HG02588 (cell line): ENCODE measurements around the gene ANXA3.
"Not testable (repeated sequence)": the region's sequence is repeated elsewhere in the genome, so short reads cannot be mapped to it uniquely, and the experiment has no call there.

ENCODE experiments used
- ATAC-seq: cut with Tn5 transposase; IDR thresholded peaks from one replicate; pipeline ENCODE4 v1.9.1; 2021; ENCODE audit warnings: mild to moderate bottlenecking, moderate library complexity; ENCODE audit not compliant: unreplicated experiment

The ANXA3 gene, protein sequence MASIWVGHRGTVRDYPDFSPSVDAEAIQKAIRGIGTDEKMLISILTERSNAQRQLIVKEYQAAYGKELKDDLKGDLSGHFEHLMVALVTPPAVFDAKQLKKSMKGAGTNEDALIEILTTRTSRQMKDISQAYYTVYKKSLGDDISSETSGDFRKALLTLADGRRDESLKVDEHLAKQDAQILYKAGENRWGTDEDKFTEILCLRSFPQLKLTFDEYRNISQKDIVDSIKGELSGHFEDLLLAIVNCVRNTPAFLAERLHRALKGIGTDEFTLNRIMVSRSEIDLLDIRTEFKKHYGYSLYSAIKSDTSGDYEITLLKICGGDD

DNA sequence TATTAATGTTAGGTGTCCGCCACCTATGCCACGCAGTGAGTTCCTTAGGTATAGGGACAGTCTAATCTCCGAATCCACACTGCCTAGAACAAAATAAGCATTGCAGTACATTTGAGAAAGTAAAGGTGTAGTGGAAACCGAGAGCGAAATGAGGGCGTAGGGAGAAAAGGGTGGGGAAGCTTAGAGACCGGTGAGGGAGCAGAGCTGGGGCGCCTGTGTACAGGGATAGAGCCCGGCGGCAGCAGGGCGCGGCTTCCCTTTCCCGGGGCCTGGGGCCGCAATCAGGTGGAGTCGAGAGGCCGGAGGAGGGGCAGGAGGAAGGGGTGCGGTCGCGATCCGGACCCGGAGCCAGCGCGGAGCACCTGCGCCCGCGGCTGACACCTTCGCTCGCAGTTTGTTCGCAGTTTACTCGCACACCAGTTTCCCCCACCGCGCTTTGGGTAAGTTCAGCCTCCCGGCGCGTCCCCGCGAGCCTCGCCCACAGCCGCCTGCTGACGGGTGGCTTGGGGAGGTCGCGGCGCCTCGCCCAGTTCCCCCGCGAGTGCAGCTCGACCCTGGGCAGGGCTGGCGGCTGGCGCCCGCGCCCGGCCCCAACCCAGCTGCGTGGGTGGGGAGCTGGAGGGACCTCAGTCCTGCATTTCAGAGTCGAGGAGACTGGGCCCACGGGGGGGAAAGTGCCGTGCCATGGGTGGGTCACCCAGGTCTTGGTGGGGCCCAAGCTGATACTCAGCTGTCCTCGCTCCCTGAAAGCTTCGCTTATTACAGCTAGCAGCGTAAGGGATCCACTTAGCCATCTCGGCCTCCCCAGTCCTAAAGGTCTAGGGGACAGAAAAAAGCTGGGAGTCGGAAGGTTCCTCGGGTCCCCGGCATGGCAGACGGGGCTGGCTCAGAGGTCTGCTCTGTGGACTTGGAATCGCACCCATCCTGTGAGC is at the start of gene ANXA3:
ANXA3 (plus strand) TSS at position 351 of the 932 bp plus-strand sequence. CDS start 2,704 bp downstream, outside the sequence.
- peak; percentile 51 for ATAC-seq

DNA sequence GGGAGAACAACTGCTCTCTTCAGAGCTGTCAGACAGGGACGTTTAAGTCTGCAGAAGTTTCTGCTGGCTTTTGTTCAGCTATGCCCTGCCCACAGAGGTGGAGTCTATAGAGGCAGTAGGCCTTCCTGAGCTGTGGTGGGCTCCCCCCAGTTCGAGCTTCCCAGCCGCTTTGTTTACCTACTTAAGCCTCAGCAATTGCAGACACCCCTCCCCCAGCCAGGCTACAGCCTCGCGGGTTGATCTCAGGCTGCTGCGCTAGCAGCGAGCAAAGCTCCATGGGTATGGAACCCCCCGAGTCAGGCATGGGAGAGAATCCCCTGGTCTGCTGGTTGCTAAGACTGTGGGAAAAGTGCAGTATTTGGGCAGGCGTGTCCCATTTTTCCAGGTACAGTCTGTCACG is 45.3 kb upstream of the ANXA3 start:
- ATAC-seq, result not testable (repeated sequence)

DNA sequence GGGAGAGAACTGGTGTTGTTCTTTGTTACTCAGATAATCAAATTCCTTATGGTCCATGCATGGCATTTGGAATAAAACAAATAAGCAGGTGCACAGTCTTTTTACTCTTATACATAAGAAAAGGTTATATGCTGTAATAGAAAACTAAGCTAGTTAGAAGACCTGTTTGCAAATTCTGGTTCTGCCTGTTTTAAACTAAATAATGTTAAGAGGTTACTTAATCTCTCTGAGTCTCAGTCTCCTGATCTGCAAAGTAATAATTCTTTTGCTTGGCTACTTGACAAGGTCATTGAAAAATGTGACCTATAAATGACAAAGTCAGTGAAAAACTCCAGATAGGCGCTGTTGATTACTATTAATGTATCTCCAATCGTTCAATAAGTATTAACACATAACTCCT is 42.5 kb upstream of the ANXA3 start:
- no peak for ATAC-seq

DNA sequence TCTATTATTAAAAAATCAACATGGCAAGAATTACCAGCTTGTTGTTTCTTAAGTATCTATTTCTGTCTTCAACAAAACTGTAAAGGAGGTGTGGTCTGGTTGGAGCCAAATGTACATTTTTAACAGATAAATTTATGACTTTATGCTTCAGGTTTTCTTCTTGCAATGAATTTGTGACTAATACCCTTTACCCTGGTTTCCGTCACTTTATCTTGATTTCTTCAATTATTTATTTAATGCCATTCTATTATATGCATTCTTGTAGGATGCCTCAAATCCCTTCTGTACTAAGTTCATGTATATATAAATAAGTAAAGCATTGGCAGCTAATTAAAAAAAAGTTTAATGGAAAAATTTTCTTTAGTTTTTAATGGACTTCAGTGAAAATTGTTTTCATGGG is 41.5 kb upstream of the ANXA3 start:
- ATAC-seq, result no peak

DNA sequence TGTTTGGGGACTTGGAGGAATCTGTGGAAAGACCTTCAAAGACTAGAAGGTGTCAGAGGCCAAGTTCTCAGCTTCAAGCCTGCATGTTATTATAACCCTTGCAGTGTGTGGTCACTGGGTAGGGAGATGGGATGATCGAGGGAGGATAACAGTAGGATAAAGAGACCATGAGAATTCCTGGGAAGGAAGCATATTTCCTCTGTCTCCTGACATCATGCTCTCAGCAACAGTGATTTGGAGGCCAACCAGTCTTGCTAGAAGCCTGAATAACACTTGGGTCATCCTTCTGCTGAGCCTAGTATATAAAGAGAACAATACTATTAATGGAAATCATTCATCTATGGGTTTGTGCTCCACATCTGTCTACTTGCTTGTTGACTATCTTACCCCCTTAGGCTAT is 40.9 kb upstream of the ANXA3 start:
- no peak for ATAC-seq

DNA sequence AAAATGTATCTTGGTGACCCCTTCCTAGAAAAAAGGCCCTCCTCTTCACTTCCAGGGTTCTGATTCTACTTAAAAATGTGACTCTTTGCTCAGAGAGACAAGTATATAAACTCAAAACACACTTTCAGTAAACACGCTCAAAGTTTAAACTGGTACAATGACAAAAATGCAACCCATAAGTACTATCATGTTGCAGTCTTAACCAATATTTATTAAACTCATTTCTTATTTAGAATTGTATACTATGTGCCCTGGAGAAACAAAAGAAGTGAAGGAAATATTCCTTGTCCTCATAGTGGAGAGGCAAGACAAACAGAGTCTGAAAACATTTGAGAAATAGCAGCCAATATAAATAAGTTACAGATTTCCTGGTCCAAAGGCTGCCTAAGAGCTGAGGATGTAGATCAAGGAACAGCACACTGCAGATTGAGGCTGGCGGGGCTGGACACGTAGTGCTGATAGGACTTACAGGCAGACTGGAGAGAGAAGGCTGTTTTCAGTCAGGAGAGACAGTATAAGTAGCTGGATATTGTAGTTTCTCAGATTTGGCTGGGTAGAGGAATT is 39.1 kb upstream of the ANXA3 start:
- ATAC-seq, result no peak

DNA sequence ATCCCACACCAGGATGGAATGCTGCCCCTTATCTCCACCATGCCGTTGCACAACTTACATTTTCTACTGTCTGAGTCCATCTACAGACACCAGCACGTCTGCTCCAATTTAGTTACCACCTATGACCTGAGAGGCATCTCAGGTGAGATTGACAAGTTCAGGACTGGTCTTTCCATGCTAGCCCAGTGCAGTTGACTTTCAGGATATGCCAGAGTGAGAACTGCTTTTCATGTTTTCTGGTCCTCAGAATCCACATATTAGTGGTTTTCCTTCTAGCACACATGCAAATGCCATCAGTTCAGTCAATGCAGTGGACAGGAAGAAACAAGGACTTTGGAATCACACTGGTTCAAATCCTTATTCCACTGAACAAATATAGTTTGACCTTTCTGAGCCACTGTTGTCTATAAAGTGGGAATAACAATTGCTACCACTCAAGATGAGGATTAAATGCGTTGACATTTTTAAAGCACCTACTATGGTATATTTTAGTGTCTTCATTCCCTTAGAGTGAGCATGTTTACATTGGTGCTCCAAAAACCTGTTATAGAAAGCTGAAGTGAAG is 38.1 kb upstream of the ANXA3 start:
- ATAC-seq, result no peak

DNA sequence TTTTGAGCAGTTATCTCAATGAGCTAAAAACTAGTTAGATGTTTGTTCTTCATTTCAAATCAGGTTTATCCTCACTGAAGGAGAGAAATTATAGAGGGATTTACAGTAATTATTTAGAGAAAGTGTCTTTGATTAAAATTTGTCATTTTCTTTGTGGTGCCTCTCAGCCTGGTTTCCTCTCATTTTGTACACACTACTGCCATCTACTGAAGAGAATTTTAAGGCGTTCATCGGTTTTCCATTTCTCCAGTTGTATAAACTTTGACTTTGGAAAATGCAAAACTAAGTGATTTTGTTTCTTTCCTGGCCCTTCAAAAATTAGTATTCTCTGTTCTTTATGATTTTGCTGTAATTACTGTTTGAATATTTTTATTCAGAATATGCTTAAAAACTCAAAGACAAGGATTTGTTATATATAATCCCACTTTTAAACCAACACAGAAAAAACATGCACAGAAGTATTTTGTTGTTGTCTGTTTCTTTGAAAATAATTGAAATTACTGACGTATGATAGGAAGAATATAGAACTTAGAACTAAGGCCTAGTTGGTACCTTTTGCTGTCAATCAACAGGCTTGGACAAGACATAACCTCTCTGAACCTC is 34.4 kb upstream of the ANXA3 start:
- no peak for ATAC-seq

DNA sequence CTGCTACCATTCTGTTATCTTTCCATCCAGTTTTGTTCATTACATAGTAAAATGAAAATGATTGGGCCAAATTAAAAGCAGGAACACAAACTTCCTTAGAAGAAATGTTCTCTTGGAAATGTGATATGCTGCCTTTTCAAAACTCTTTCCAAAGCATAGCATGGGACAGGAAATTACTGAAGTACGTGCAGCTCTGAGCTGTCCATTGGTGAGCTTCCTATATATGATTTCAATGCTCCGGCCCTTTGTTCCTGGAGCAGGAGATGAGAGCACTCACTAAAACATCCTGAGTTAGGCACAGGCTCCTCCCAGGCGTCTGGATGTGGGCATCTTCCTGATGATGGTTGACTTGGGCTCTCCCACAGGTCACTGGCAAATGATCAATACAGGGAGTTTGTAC is 33.0 kb upstream of the ANXA3 start:
- no peak for ATAC-seq

DNA sequence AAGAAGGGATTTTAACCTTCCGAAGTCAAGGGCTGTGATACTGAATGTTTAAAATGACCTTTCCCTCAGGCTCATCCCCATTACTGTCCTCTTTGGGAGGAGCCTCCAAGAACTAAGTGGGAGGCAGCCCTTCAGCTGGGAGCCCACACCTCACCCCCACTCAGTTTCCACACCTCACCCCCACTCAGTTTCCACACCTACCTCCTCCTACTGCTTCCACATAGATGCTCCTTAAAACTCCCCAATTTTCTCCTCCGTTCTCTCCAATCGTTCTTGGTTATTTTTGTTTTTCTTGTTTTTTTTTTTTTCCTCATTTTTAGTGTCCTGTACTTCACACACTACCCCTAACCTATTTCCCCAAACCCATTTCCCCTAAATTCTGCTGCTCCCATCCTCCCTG is 31.6 kb upstream of the ANXA3 start:
- ATAC-seq, result no peak

DNA sequence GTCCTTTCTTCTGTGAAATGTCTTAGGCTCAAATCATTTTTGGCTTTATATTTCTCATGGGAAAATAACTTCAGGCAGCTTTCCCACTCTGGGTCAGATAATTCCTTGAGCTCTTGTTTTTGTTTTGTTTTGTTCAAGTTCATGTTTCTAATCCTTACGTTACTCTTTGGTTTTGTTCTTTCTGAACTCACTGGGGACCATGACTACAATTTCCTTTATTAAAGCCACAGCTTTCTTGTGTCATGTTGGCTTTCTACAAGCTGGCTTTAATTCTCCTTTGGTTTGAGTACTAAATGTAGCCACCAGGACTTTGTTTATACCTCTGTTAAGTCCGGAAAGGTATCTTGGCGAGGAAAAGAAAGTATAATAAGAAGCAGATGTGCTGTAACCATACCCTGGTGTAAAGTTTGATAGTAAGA is 30.8 kb upstream of the ANXA3 start:
- no peak for ATAC-seq

DNA sequence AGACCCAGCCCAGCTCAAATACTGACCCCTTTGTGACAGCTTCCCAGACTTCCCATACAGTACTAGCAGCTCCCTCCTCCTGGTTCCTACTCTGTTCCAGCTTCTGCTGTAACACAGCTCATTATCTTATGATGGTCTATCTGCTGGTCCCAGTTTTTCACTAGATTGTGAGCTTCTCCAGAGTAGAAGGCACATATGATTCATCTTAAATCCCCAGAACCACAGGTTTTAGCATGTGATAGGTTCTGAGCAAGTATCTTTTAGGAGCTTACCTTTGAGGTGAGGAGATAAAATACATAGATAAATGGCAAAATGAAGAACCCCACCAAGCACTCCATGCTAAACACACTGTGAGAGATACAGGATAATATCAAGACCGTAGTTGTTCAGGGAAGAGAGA is 27.6 kb upstream of the ANXA3 start:
- ATAC-seq, result no peak

DNA sequence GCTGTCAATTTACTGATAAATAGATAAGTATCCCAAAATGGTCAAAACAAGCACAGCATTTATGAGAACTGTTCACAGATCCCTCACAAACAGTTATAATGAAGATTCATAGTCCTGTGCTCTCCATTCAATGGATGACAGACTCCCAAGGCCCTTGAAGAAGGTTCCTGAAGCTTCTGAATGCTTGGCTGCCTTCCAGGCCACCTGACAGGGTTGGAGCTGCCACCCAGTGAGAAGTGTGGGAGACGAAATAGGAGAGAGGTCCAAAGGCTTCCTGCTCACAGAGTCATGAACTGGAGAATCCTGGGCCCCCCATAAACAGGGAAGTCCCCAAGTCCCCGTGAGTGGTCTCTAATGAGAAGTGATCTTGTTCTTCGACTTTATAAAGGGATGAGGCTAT is 26.0 kb upstream of the ANXA3 start:
- ATAC-seq, result no peak

DNA sequence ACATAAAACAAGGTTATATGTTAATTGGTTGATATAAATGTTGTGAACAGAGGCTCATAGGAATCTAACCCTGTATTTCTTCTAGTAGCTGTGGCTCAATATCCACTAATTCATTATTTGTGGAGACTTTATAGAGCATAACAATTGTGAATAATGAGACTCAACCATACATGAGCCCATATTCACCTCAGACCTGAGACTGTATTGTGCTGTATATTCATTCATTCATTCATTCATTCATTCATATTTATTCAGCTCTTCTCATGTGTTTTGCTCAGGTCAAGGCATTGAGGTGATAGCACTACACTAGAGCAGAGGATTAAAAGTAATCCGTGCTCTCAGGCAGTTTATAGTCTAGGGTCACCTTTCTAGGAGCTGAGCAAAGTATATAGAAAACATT is 24.5 kb upstream of the ANXA3 start:
- ATAC-seq, result no peak

DNA sequence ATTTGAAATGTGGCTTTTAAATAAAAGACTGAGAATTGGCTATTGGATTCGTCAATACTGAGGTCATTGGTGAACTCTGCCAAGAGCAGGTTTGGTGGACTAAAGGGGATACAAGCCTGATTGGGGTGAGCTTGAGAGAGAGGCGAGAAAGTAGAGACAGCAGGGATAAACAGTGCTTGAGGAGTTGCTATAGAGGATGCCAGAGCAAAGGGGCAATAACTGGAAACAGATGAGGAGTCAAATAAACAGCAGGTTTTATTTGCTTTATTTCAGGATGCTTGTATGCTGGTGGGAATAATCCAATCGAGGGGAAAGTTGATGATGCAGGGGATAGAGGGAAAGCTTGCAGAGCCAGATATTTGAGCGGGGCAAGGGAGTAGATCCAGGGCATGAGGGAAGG is 24.0 kb upstream of the ANXA3 start:
- ATAC-seq, result no peak

DNA sequence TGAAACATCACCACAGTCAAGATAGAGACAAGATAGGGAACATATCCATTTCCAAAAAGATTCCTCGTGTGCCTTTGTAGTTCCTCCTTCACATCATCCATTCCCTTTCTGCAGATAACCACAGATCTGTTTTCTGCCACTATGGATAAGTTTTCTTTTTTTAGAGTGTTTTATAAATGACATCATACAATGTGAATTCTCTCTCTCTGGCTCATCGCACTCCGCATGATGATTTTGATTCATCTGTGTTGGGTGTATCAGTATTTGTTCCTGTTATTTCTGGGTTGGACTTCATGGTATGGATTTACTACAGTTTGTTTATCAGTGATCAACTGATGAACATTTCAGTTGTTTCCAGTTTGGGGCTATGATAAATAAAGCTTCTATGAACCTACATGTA is 23.2 kb upstream of the ANXA3 start:
- ATAC-seq, result no peak

DNA sequence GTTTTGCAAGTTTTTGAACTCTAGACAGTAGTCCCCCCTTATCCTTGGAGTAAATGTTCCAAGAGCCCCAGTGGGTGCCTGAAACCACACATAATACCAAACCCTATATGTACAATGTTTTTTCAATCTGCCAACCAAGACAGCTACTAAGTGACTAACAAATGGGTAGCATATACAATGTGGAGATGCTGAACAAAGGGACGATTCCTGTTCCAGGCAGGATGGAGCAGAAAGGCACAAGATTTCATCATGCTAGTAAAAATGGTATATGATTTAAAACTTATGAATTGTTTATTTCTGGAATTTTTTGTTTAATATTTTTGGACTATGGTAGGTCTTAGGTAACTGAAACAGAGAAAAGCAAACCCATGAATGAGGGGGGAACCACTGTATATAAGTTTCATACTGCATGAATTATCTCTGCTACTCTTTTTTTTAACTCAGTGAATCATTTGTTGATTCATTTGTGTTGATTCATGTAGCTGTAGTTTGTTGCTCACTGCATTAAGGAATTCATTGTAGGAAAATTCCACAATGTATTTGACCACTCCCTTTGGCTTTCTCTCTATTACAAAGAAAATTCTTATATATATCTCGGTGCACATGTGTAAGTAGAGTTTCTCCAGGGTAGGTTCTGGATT is 21.9 kb upstream of the ANXA3 start:
- no peak for ATAC-seq

DNA sequence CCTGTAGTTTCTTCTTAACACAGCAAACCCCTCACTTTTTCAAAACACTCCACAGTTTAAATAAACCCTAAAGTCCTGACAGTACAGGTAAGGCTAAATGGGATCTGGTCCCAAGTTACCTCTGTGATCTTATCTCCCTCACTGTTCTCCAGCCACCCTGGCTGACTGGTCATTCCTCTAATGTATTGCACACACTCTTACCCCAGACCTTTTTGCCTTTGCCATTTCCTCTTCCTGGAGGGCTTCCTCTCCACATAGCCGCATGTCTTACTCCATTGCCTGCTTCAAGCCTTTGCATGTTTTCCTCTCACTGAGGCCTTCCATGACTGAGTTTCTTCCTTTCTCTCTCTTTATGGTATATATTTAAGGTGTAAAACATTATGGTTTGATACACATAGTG is 19.5 kb upstream of the ANXA3 start:
- no peak for ATAC-seq

DNA sequence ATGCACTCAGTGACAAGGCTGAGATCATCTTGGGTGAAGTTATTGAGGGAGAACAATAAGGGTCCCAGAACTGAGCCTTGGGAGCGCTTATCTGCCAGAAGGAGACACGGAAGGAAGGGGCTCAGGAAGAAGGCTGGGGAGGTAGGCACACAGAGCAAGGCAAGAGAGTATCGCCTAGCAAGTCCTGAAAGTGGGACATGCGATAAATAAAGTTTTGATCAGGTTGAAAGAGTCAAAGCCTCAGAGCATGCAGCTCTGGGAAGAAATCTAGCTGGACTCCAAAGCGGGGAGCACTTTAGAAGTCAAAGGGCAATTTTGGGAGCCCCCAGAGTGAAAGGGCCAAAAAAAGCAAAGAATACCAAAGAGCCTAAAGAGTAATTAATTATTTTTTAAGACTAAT is 17.7 kb upstream of the ANXA3 start:
- ATAC-seq, result no peak

DNA sequence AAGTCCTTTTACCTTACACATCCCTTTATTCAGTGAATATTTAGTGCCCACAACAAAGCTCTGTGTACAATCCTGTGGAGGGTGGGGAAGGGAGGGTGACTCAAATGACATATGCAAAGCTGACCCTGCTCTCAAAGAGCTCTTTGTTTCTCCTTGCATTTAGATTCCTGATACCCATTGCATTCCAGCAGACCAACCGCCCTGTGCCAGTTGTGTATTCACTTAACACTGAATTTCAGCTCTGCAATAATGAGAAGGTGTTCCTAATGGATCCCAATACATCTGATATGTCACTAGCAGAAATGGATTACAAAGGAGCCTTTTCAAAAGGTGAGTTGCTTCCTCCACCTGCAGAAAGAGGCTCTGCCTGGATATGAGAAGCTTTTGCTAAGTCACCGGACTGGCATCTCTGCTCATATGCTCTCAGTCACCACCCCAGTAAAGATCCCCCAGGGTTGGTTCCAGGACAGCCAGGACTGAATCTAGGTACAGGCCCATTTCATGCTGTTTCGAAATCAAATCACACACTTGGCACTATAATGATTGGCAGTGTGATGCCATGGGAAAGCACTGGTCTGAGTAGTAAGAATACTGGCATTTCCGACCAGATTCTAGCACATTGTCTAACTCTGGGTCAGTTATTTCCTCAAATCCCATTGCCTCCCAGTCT is 17.1 kb upstream of the ANXA3 start:
- ATAC-seq, result no peak
